T-cell (primary cell): Measurements from ENCODE around the gene MORN1. TPM values are rescaled to one million over a fixed set of nuclear protein-coding genes. Genes with fewer than 3 reads are reported as not detected.

ENCODE experiments used
- ATAC-seq, 4 experiments: fragments of 200-7000 bp in 3 of 4; fragments of 150-1000 bp in 1 of 4; cut with Tn5 transposase; replicated peaks in 1 of 4; 1 replicate in 3 of 4; 2 replicates in 1 of 4; pipeline ENCODE4 v1.10.0; 2021; ENCODE audit warnings: moderate library complexity in 3 of 4, mild to moderate bottlenecking in 2 of 4, moderate number of reproducible peaks in 1 of 4
- CTCF ChIA-PET, 2 donors: fragments of 300-600 bp; sonication (Branson Sonifier 250); formaldehyde crosslinking; loops; one replicate each; lab custom pipeline; 2022; ENCODE audit warnings: antibody characterized with exemption in 2 of 2; lab: Charles Lee
- POLR2A ChIA-PET, 2 donors: fragments of 300-600 bp; sonication (Branson Sonifier 250); formaldehyde crosslinking; loops; one replicate each; lab custom pipeline; 2022; ENCODE audit warnings: antibody characterized with exemption in 2 of 2; lab: Charles Lee
- DNase-seq, 35 experiments: peaks; one replicate each; pipeline versions ENCODE4 v3.0.0 to v3.0.0-alpha.2; 2013 to 2023
- H3K27ac ChIP-seq: one replicate; pipeline ENCODE4 v1.5.1; 2013; ENCODE audit warnings: low read length
- H3K27me3 ChIP-seq, 2 experiments: replicated peaks in 1 of 2; 1 replicate in 1 of 2; 2 replicates in 1 of 2; pipeline versions ENCODE4 v1.6.1 to v1.7.0; 2013; ENCODE audit warnings: low read length in 1 of 2, mixed read lengths in 1 of 2; ENCODE audit not compliant: control insufficient read depth in 2 of 2, insufficient read depth in 2 of 2; ENCODE audit errors: extremely low read depth in 1 of 2
- H3K36me3 ChIP-seq, 2 donors: 1 replicate in 1 of 2; 2 replicates in 1 of 2; pipeline versions ENCODE4 v1.6.1 to v1.7.0; 2013; ENCODE audit warnings: low read length in 1 of 2; ENCODE audit not compliant: control insufficient read depth in 2 of 2, insufficient read depth in 1 of 2; ENCODE audit errors: extremely low read depth in 1 of 2
- H3K4me1 ChIP-seq, 2 experiments: 1 replicate in 1 of 2; 2 replicates in 1 of 2; pipeline versions ENCODE4 v1.6.1 to v1.7.0; 2013; ENCODE audit warnings: low read length in 2 of 2, mixed read lengths in 1 of 2; ENCODE audit not compliant: insufficient read depth in 2 of 2, control insufficient read depth in 1 of 2; ENCODE audit errors: extremely low read depth in 1 of 2
- H3K4me3 ChIP-seq, 2 donors: 1 replicate in 1 of 2; 2 replicates in 1 of 2; pipeline versions ENCODE4 v1.5.1 to v1.7.0; 2013; ENCODE audit warnings: mild to moderate bottlenecking in 2 of 2, low read length in 1 of 2, moderate library complexity in 1 of 2; ENCODE audit not compliant: control insufficient read depth in 1 of 2; ENCODE audit errors: extremely low read depth in 1 of 2
- H3K9me3 ChIP-seq: 2 replicates; pipeline ENCODE4 v1.7.0; 2013
- H3K27ac Mint-ChIP-seq, 2 donors: one replicate each; pipeline ENCODE4 v1.8.0; 2020 to 2021; ENCODE audit warnings: mild to moderate bottlenecking in 2 of 2, mixed read lengths in 2 of 2
- H3K27me3 Mint-ChIP-seq, 2 donors: one replicate each; pipeline ENCODE4 v1.8.0; 2021 to 2022; ENCODE audit warnings: mixed read lengths in 2 of 2
- H3K36me3 Mint-ChIP-seq: one replicate; pipeline ENCODE4 v1.8.0; 2021; ENCODE audit warnings: mixed read lengths
- H3K4me1 Mint-ChIP-seq, 3 donors: one replicate each; pipeline ENCODE4 v1.8.0; 2020 to 2022; ENCODE audit warnings: mixed read lengths in 3 of 3, mild to moderate bottlenecking in 1 of 3
- H3K4me3 Mint-ChIP-seq, 3 donors: one replicate each; pipeline ENCODE4 v1.8.0; 2020 to 2022; ENCODE audit warnings: mild to moderate bottlenecking in 3 of 3, mixed read lengths in 3 of 3, moderate library complexity in 3 of 3
- H3K9me3 Mint-ChIP-seq, 3 donors: one replicate each; pipeline ENCODE4 v1.8.0; 2020 to 2022; ENCODE audit warnings: mixed read lengths in 3 of 3
- WGBS: methylation state at CpG from one replicate; pipeline ENCODE4 v1.1.5; 2013; ENCODE audit warnings: missing lambda C conversion rate; ENCODE audit not compliant: insufficient coverage; 5-methylcytosine and 5-hydroxymethylcytosine counted together
- total RNA-seq, 35 experiments: library from RNA in 6 of 35; stranded (reverse) in 6 of 35; fragments of 120-200 nt in 1 of 35; gene quantifications; one replicate each; pipeline versions ENCODE4 v1.2.1 to v1.2.4 and lab custom pipeline; 2013 to 2026

MORN1 gene
- total RNA-seq, 5 donors from 2014 or later (not counting 1 experiment from before 2014, with no cell fraction given) = 8.2 to 17.5 (median 13.2) TPM

DNA sequence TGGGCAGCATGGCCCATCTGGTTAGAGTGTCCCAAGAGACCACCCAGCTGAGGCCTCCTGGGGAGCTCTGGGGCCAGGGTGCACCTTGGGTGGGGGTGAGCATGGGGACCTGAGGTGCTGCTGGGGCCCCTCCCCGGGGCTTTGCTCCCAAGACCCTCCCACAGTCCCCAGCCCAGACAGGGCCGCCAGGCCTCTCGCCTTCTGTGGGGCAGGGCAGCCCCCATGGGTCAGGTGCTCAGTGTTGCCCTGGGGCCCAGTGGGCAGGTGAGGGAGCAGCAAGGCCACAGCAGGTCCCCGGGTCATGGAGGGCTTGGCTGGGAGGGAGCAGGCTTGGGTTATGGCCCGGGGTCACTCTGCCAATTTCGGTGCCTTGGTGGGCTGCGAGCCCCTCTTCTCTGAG is 45.5 kb upstream of the MORN1 start:
- ChIA-PET CTCF (no interaction called here), POLR2A (no interaction called here)
- H3K36me3 ChIP-seq = no peaks in the 10 kb centered on the region
- no peaks in the 10 kb centered on the region for H3K27me3 Mint-ChIP-seq
- H3K27ac ChIP-seq = no peak overlapping the region
- H3K4me3 ChIP-seq = no peak overlapping the region
- H3K36me3 Mint-ChIP-seq = peaks cover 3% of the 10 kb centered on the region
- 78% methylated on average over 4 of the region's 7 CpGs for WGBS
- DNase-seq (no peak), ATAC-seq (no peak)
- H3K9me3 Mint-ChIP-seq = no peaks in the 10 kb centered on the region
- peaks cover 0 to 18% of the 10 kb centered on the region in 2 experiments for H3K27me3 ChIP-seq
- no peaks in the 10 kb centered on the region for H3K4me1 ChIP-seq
- H3K4me3 Mint-ChIP-seq = no peak overlapping the region
- no peaks in the 10 kb centered on the region for H3K9me3 ChIP-seq
- no peaks in the 10 kb centered on the region for H3K4me1 Mint-ChIP-seq
- H3K27ac Mint-ChIP-seq = no peak overlapping the region

- 68% methylated on average over 2 of the region's 2 CpGs for WGBS
- CTCF ChIA-PET = no interaction called here
- no peak overlapping the region for H3K27ac Mint-ChIP-seq
Measured at GRCh38 chr1:2435746-2436355, 44.5 kb upstream of the MORN1 start.

GRCh38 chr1:2435091-2435490 is 43.7 kb upstream of the MORN1 start:
- H3K27ac ChIP-seq = no peak overlapping the region
- Mint-ChIP-seq H3K9me3 (no peaks in the 10 kb centered on the region), H3K4me1 (no peaks in the 10 kb centered on the region), H3K4me3 (no peak overlapping the region), H3K36me3 (peaks cover 3% of the 10 kb centered on the region), H3K27ac (no peak overlapping the region), H3K27me3 (no peaks in the 10 kb centered on the region)
- H3K27me3 ChIP-seq = peaks cover 0 to 16% of the 10 kb centered on the region in 2 experiments
- ChIA-PET CTCF (no interaction called here), POLR2A (no interaction called here)
- ATAC-seq (no peak), DNase-seq (no peak)
- no peaks in the 10 kb centered on the region for H3K36me3 ChIP-seq
- H3K9me3 ChIP-seq = no peaks in the 10 kb centered on the region
- no peaks in the 10 kb centered on the region for H3K4me1 ChIP-seq
- 76% methylated on average over 9 of the region's 9 CpGs for WGBS
- H3K4me3 ChIP-seq = no peak overlapping the region

More at GRCh38 chr1:2435746-2436355, 44.5 kb upstream of the MORN1 start:
- Mint-ChIP-seq H3K4me3 (no peak overlapping the region), H3K9me3 (no peaks in the 10 kb centered on the region), H3K36me3 (peaks cover 3% of the 10 kb centered on the region), H3K27me3 (no peaks in the 10 kb centered on the region), H3K4me1 (no peaks in the 10 kb centered on the region)
- Histone ChIP-seq H3K27ac (peak overlapping the region; percentile 7), H3K9me3 (no peaks in the 10 kb centered on the region), H3K4me3 (no peak overlapping the region), H3K4me1 (no peaks in the 10 kb centered on the region), H3K27me3 (peaks cover 0 to 12% of the 10 kb centered on the region in 2 experiments), H3K36me3 (no peaks in the 10 kb centered on the region)
- no peak for DNase-seq
- POLR2A ChIA-PET = no interaction called here
- ATAC-seq = no peak

DNA sequence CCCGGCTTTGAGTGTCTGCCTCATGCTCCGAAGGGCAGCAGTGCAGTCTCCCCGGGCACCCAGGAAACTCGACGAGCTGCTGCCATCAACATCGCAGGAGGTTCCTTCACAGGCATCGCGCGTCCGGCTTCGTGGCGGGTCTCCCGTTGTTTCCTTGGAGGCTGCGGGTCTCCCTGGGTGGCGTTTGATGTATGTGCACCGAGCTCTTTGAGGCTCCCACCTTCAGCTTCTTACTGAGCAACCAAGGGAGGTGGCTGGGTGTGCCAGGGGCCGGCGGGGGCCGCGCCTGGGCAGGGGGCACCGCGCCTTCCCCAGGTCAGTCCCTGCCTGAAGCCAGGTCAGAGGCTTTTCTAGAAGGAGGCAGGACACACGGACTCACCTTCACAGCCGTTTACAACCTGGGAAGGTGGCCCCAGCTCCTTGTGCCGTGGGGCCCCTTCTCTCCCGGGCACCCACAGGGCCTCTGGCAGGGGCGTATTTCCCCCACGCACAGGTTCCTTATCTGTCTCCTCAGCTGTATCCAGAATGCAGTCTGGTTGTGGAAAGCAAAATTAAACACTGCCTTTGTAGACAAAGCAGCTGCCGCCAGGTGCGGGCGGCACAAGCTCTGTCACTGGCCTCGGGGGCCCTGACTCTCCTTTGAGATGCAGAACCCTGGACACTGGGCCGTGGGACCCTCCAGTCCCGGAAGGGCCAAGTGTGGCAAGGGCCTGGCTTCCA is 42.7 kb upstream of the MORN1 start:
- H3K9me3 ChIP-seq = no peaks in the 10 kb centered on the region
- H3K36me3 ChIP-seq = no peaks in the 10 kb centered on the region
- no peaks in the 10 kb centered on the region for H3K4me1 ChIP-seq
- H3K4me3 Mint-ChIP-seq = no peak overlapping the region
- no peak overlapping the region for H3K27ac ChIP-seq
- ChIA-PET POLR2A (no interaction called here), CTCF (no interaction called here)
- H3K27me3 Mint-ChIP-seq = peaks cover 0 to 2% of the 10 kb centered on the region in 2 donors
- H3K27me3 ChIP-seq = peaks cover 0 to 26% of the 10 kb centered on the region in 2 experiments
- 67% methylated on average over 26 of the region's 34 CpGs for WGBS
- no peaks in the 10 kb centered on the region for H3K9me3 Mint-ChIP-seq
- DNase-seq = no peak
- H3K27ac Mint-ChIP-seq = no peak overlapping the region
- no peaks in the 10 kb centered on the region for H3K4me1 Mint-ChIP-seq
- peaks cover 3% of the 10 kb centered on the region for H3K36me3 Mint-ChIP-seq
- no peak overlapping the region for H3K4me3 ChIP-seq
- no peak for ATAC-seq

GRCh38 chr1:2433196-2433595 is 41.8 kb upstream of the MORN1 start:
- H3K4me1 Mint-ChIP-seq = no peaks in the 10 kb centered on the region
- Histone ChIP-seq H3K36me3 (no peaks in the 10 kb centered on the region), H3K9me3 (no peaks in the 10 kb centered on the region), H3K27me3 (peaks cover 0 to 27% of the 10 kb centered on the region in 2 experiments), H3K4me1 (no peaks in the 10 kb centered on the region), H3K27ac (no peak overlapping the region), H3K4me3 (no peak overlapping the region)
- H3K4me3 Mint-ChIP-seq = no peak overlapping the region
- no peak overlapping the region for H3K27ac Mint-ChIP-seq
- peaks cover 3% of the 10 kb centered on the region for H3K36me3 Mint-ChIP-seq
- ChIA-PET CTCF (no interaction called here), POLR2A (no interaction called here)
- no peaks in the 10 kb centered on the region for H3K9me3 Mint-ChIP-seq
- ATAC-seq = no peak
- H3K27me3 Mint-ChIP-seq = peaks cover 0 to 3% of the 10 kb centered on the region in 2 donors
- DNase-seq = no peak
- WGBS = 93% methylated on average over 11 of the region's 13 CpGs

- Histone ChIP-seq H3K27ac (no peak overlapping the region), H3K27me3 (peaks cover 0 to 33% of the 10 kb centered on the region in 2 experiments), H3K9me3 (no peaks in the 10 kb centered on the region), H3K36me3 (no peaks in the 10 kb centered on the region), H3K4me1 (no peaks in the 10 kb centered on the region), H3K4me3 (no peak overlapping the region)
- DNase-seq (no peak), ATAC-seq (no peak)
- POLR2A ChIA-PET = no interaction called here
- H3K27me3 Mint-ChIP-seq = peaks cover 0 to 3% of the 10 kb centered on the region in 2 donors
- H3K4me1 Mint-ChIP-seq = no peaks in the 10 kb centered on the region
- H3K4me3 Mint-ChIP-seq = no peak overlapping the region
- H3K27ac Mint-ChIP-seq = no peak overlapping the region
- H3K36me3 Mint-ChIP-seq = peaks cover under 1% of the 10 kb centered on the region
- WGBS = 81% methylated on average over 11 of the region's 16 CpGs
- CTCF ChIA-PET = no interaction called here
- H3K9me3 Mint-ChIP-seq = no peaks in the 10 kb centered on the region
Measured at GRCh38 chr1:2432441-2432844, 41.1 kb upstream of the MORN1 start.
